ENCODE data around the gene CALHM3.
"Not testable (repeated sequence)": the region's sequence is repeated elsewhere in the genome, so short reads cannot be mapped to it uniquely, and the experiment has no call there.

CALHM3 gene

GRCh38 chr10:103479135-103479534 lies at the start of gene CALHM3:
CALHM3 (minus strand) TSS chr10:103479240; CDS start chr10:103479032, 208 bp downstream.
- no peak for DNase-seq (ENCODE audit: low read depth)
- TF ChIP-seq, protein P1, sequence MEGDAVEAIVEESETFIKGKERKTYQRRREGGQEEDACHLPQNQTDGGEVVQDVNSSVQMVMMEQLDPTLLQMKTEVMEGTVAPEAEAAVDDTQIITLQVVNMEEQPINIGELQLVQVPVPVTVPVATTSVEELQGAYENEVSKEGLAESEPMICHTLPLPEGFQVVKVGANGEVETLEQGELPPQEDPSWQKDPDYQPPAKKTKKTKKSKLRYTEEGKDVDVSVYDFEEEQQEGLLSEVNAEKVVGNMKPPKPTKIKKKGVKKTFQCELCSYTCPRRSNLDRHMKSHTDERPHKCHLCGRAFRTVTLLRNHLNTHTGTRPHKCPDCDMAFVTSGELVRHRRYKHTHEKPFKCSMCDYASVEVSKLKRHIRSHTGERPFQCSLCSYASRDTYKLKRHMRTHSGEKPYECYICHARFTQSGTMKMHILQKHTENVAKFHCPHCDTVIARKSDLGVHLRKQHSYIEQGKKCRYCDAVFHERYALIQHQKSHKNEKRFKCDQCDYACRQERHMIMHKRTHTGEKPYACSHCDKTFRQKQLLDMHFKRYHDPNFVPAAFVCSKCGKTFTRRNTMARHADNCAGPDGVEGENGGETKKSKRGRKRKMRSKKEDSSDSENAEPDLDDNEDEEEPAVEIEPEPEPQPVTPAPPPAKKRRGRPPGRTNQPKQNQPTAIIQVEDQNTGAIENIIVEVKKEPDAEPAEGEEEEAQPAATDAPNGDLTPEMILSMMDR (IDR thresholded peaks at IDR 0.05; ENCODE audit: control insufficient read depth, insufficient read depth, low read depth, low read length, missing control alignments) = no peak
- H3K4me3 ChIP-seq (ENCODE audit: control insufficient read depth, low read depth, low read length) = no peak within 1 kb of the TSS

DNA sequence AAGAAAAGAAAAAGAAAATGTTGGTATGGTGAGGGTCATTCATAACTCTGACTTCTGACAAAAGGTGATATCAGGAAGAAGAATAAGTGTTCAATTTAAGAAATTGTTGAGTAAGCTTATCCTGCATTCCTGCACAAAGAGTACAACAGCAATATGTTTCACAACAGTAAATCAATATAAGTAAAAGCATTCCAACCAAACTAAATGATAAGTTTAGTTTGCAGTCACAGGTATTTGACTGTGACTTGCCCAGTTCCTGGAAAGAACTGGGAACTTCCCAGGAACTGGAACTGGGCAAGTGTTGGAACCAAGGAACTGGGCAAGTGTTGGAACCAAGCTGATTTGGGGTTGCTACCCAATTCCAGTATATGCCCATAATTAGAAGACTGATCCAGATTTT lies 49.5 kb upstream of the CALHM3 start:
- TF ChIP-seq, protein P1 (IDR thresholded peaks at IDR 0.05; ENCODE audit: control insufficient read depth, insufficient read depth, low read depth, low read length, missing control alignments) = no peak
- no peak for DNase-seq (ENCODE audit: low read depth)
- H3K4me3 ChIP-seq (ENCODE audit: control insufficient read depth, low read depth, low read length) = no peak overlapping the region

GRCh38 chr10:103527476-103527875 lies 48.4 kb upstream of the CALHM3 start:
- H3K4me3 ChIP-seq (ENCODE audit: control insufficient read depth, low read depth, low read length); DNase-seq (ENCODE audit: low read depth): not testable (repeated sequence)

- DNase-seq (ENCODE audit: low read depth) = no peak
- TF ChIP-seq, protein P1 (IDR thresholded peaks at IDR 0.05; ENCODE audit: control insufficient read depth, insufficient read depth, low read depth, low read length, missing control alignments) = no peak
- no peak overlapping the region for H3K4me3 ChIP-seq (ENCODE audit: control insufficient read depth, low read depth, low read length)
Measured at GRCh38 chr10:103525901-103526300, 46.9 kb upstream of the CALHM3 start.

DNA sequence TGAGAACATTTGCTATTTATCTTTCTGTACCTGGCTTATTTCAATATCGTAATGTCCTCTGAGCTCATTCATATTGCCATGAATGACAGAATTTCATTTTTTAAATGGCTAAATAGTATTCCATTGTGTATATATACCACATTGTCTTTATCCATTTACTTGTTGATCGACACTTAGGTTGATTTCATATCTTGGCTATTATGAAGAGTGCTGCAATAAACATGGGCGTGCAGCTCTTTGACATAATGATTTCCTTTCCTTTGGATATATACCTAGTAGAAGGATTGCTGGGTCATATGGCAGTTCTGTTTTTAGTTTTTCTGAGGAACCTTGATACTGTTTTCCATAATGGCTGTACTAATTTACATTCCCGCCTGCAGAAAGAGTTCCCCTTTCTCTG lies 44.6 kb upstream of the CALHM3 start:
- TF ChIP-seq, protein P1 (IDR thresholded peaks at IDR 0.05; ENCODE audit: control insufficient read depth, insufficient read depth, low read depth, low read length, missing control alignments) = no peak

GRCh38 chr10:103522006-103522405 lies 43.0 kb upstream of the CALHM3 start:
- not testable (repeated sequence) for H3K4me3 ChIP-seq (ENCODE audit: control insufficient read depth, low read depth, low read length); DNase-seq (ENCODE audit: low read depth)

More for the DNA sequence above, 44.6 kb upstream of the CALHM3 start:
- no peak overlapping the region for H3K4me3 ChIP-seq (ENCODE audit: control insufficient read depth, low read depth, low read length)
- no peak for DNase-seq (ENCODE audit: low read depth)

- no peak overlapping the region for H3K4me3 ChIP-seq (ENCODE audit: control insufficient read depth, low read depth, low read length)
- no peak for DNase-seq (ENCODE audit: low read depth)
- TF ChIP-seq, protein P1 (IDR thresholded peaks at IDR 0.05; ENCODE audit: control insufficient read depth, insufficient read depth, low read depth, low read length, missing control alignments) = no peak
Measured at GRCh38 chr10:103519798-103520197, 40.8 kb upstream of the CALHM3 start.

Measured in AG09309 (cell line).